HAP-1 (cell line): ENCODE measurements around the gene DMBX1.
A peak's percentile ranks its signal among the peaks of the same experiment; 100 is the strongest.

Experiments used
- DNase-seq, 2 experiments: peaks; one replicate each; pipeline ENCODE4 v3.0.0-alpha.2; 2016 to 2020; ENCODE audit warnings: low spot score in 2 of 2
- H3K27me3 ChIP-seq: fragments of 250-450 bp; sonication (Bioruptor Pico); 2 replicates; pipeline ENCODE4 v1.5.1; 2020; ENCODE audit warnings: low read depth, mild to moderate bottlenecking, moderate library complexity
- H3K36me3 ChIP-seq: fragments of 250-450 bp; sonication (Bioruptor Pico); replicated peaks from 2 replicates; pipeline ENCODE4 v1.5.1; 2020; ENCODE audit warnings: mild to moderate bottlenecking
- H3K4me1 ChIP-seq: fragments of 250-450 bp; sonication (Bioruptor Pico); 2 replicates; pipeline ENCODE4 v1.5.1; 2020; ENCODE audit warnings: mild to moderate bottlenecking
- H3K4me3 ChIP-seq: fragments of 250-450 bp; sonication (Bioruptor Pico); 2 replicates; pipeline ENCODE4 v1.5.1; 2020; ENCODE audit warnings: mild to moderate bottlenecking, moderate library complexity
- H3K9me3 ChIP-seq: fragments of 250-450 bp; sonication (Bioruptor Pico); 2 replicates; pipeline ENCODE4 v1.5.1; 2020; ENCODE audit warnings: mild to moderate bottlenecking, moderate library complexity
- in situ Hi-C: fragments of 300-500 bp; cut with MboI; formaldehyde crosslinking; loops from 3 replicates; pipeline ENCODE4 v1.14.3; 2020; ENCODE audit warnings: low sequenced_read_pairs, inconsistent platforms, mixed read lengths

Gene DMBX1

GRCh38 chr1:46512135-46512791 lies 22.6 kb downstream of the DMBX1 start:
- DNase-seq = no peak
- in situ Hi-C loops = no loop called here
- Histone ChIP-seq H3K36me3 (no peaks in the 10 kb centered on the region), H3K27me3 (no peaks in the 10 kb centered on the region), H3K4me3 (no peak overlapping the region), H3K4me1 (peaks cover 8% of the 10 kb centered on the region), H3K9me3 (no peaks in the 10 kb centered on the region)

GRCh38 chr1:46512792-46513190 lies 23.2 kb downstream of the DMBX1 start:
- in situ Hi-C loops = no loop called here
- no peaks in the 10 kb centered on the region for H3K9me3 ChIP-seq
- no peak for DNase-seq
- H3K4me3 ChIP-seq = no peak overlapping the region
- peaks cover 11% of the 10 kb centered on the region for H3K4me1 ChIP-seq
- no peaks in the 10 kb centered on the region for H3K36me3 ChIP-seq
- no peaks in the 10 kb centered on the region for H3K27me3 ChIP-seq

GRCh38 chr1:46513536-46513935 lies 23.9 kb downstream of the DMBX1 start:
- H3K4me1 ChIP-seq = peaks cover 11% of the 10 kb centered on the region
- DNase-seq = no peak
- H3K36me3 ChIP-seq = no peaks in the 10 kb centered on the region
- no peaks in the 10 kb centered on the region for H3K27me3 ChIP-seq
- no peaks in the 10 kb centered on the region for H3K9me3 ChIP-seq
- in situ Hi-C loops = no loop called here
- no peak overlapping the region for H3K4me3 ChIP-seq

DNA sequence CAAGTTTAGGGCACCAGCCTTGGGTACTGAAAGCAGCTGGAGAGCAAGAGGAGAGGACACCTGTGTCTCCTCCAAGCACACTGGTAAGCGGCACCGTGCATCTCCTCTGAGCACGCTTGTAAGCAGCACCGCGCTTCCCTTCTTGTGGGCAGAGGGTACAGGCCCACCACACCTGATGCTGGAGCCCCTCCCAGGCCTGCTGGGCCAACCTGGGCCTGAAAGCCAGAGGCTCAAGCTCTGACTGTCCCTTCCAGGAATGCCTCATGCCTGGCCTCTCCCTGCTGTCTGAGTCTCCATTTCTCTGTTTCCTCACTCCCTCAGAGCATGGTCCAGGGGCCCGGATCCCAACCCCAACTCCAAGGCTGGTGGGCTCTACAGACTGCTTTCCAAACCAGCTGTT lies 25.9 kb downstream of the DMBX1 start:
- Histone ChIP-seq H3K4me1 (peaks cover 14% of the 10 kb centered on the region), H3K4me3 (no peak overlapping the region), H3K9me3 (no peaks in the 10 kb centered on the region), H3K27me3 (no peaks in the 10 kb centered on the region), H3K36me3 (no peaks in the 10 kb centered on the region)
- in situ Hi-C loops = no loop called here
- DNase-seq = no peak

DNA sequence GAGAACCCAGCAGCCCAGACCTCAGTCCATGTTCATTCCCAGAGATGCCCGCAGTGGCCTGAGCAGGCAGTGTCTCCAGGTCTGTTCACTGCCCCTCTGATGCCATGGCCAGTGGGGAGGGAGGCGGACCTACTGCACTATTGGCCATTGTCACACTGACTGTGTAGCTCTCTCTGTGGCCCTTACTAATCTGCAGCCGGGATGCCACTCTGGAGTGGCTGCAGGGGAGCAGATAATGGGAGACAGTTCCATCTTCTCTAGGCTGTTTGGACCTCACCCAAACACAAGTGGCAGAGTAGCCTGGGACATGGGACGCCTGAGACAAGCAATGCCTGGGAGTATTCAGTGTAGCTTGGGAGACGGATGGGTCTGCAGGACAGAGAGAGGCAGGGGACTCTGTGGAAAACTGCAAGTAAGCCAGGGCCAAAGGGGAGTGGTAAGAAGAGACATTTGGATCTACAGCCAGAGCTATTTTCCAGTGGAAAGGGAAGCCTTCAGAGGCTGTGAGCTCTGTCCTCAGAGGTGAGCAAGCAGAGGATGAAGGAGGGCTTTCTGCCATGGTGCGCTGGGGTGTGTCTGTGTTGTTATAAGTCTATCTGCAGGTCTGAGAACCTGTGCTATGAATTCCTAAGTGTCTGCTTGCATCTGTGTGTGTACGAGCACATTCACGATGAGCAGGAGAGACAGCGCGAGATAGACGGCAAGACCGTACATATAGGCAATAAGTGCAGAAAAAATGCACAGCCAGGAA lies 26.7 kb downstream of the DMBX1 start:
- Histone ChIP-seq H3K9me3 (no peaks in the 10 kb centered on the region), H3K36me3 (no peaks in the 10 kb centered on the region), H3K27me3 (no peaks in the 10 kb centered on the region), H3K4me3 (no peak overlapping the region), H3K4me1 (peaks cover 14% of the 10 kb centered on the region)
- in situ Hi-C loops = no loop called here
- DNase-seq = no peak

GRCh38 chr1:46517010-46517600 lies 27.5 kb downstream of the DMBX1 start:
- peak; percentile 63 to 77 for DNase-seq
- Histone ChIP-seq H3K4me3 (no peak overlapping the region), H3K36me3 (no peaks in the 10 kb centered on the region), H3K4me1 (peaks cover 18% of the 10 kb centered on the region), H3K9me3 (no peaks in the 10 kb centered on the region), H3K27me3 (no peaks in the 10 kb centered on the region)
- in situ Hi-C loops = no loop called here

GRCh38 chr1:46517932-46518498 lies 28.4 kb downstream of the DMBX1 start:
- peaks cover 25% of the 10 kb centered on the region for H3K4me1 ChIP-seq
- H3K27me3 ChIP-seq = no peaks in the 10 kb centered on the region
- no peaks in the 10 kb centered on the region for H3K9me3 ChIP-seq
- no peak for DNase-seq
- no peaks in the 10 kb centered on the region for H3K36me3 ChIP-seq
- H3K4me3 ChIP-seq = no peak overlapping the region
- in situ Hi-C loops = no loop called here

DNA sequence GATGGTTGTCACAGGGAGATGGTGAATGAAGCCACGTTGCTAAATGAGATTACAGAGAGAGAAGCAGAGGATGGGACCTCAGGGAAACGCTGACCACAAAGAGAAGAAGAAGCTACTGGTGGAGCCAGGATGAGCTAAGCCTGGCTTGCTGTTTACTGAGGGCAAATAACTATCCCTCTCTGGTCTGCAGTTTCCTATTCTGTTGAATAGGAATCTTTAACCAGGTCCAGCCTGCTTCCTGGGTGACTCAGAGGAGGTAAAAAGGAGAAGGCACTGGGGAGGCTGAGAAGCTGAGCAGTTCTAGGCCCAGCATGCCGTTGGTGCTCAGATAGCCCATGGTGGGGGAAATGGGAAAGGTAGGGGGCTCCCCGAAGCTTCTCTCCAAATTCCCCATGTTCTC lies 29.6 kb downstream of the DMBX1 start:
- H3K27me3 ChIP-seq = no peaks in the 10 kb centered on the region
- H3K4me1 ChIP-seq = peaks cover 25% of the 10 kb centered on the region
- no peaks in the 10 kb centered on the region for H3K36me3 ChIP-seq
- no peak for DNase-seq
- no peak overlapping the region for H3K4me3 ChIP-seq
- in situ Hi-C loops = no loop called here
- no peaks in the 10 kb centered on the region for H3K9me3 ChIP-seq

DNA sequence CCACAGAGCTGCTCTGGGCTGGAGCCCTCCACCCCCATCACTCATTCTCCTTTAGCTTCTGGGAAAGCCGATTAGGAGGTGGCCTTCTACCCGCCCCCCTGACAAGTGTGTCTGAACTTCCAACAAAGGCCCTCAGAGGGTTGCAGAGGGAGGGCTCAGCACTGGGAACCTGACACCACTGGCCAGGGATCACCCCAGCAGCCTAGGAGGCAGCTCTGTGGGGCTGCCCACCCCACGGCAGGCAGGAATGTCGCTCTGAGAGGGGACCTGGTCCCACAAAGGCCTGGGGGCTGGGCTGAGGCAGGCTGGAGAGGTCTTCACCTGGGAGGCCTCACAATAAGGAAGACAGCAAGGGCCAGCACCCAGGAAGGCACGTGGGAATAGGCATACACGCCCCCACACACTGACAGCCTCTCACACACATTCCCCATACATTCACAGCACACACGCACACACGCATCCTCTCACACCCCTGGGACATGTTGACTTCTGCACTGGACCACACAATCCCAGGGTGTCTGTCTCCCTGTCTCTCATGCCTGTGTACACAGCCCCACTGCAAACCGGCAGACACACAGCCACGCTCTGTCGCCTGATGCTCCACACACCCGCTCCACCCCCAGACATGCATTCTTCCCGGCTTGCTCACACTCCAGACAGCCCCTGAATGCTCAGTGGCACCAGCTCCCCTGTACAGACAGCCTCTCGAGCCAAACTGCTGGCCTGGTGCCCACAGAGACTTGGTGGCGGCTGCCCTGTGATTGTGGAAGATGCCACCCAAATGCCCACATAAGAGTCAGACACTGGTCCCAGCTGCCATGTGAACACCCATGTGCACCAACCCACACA lies 30.7 kb downstream of the DMBX1 start:
- peak; percentile 21 to 47 for DNase-seq
- peaks cover 25% of the 10 kb centered on the region for H3K4me1 ChIP-seq
- H3K27me3 ChIP-seq = no peaks in the 10 kb centered on the region
- no peaks in the 10 kb centered on the region for H3K36me3 ChIP-seq
- no peaks in the 10 kb centered on the region for H3K9me3 ChIP-seq
- in situ Hi-C loops = no loop called here
- H3K4me3 ChIP-seq = no peak overlapping the region

GRCh38 chr1:46521414-46521813 lies 31.8 kb downstream of the DMBX1 start:
- no peak for DNase-seq
- Histone ChIP-seq H3K9me3 (no peaks in the 10 kb centered on the region), H3K36me3 (no peaks in the 10 kb centered on the region), H3K27me3 (no peaks in the 10 kb centered on the region), H3K4me1 (peaks cover 25% of the 10 kb centered on the region), H3K4me3 (no peak overlapping the region)
- in situ Hi-C loops = no loop called here

GRCh38 chr1:46522184-46522968 lies 32.7 kb downstream of the DMBX1 start:
- DNase-seq = peak; percentile 26 to 67
- in situ Hi-C loops = no loop called here
- Histone ChIP-seq H3K4me3 (no peak overlapping the region), H3K36me3 (no peaks in the 10 kb centered on the region), H3K27me3 (no peaks in the 10 kb centered on the region), H3K9me3 (no peaks in the 10 kb centered on the region), H3K4me1 (peaks cover 17% of the 10 kb centered on the region)

GRCh38 chr1:46522969-46523320 lies 33.3 kb downstream of the DMBX1 start:
- in situ Hi-C loops = no loop called here
- H3K9me3 ChIP-seq = no peaks in the 10 kb centered on the region
- no peaks in the 10 kb centered on the region for H3K27me3 ChIP-seq

More at GRCh38 chr1:46522969-46523320, 33.3 kb downstream of the DMBX1 start:
- DNase-seq = no peak
- peaks cover 16% of the 10 kb centered on the region for H3K4me1 ChIP-seq
- H3K36me3 ChIP-seq = no peaks in the 10 kb centered on the region
- no peak overlapping the region for H3K4me3 ChIP-seq
